CD14-positive monocyte (primary cell): Measurements from ENCODE around the gene CENPX. TPM values are rescaled to one million over a fixed set of nuclear protein-coding genes. Genes with fewer than 3 reads are reported as not detected.
A peak's percentile ranks its signal among the peaks of the same experiment; 100 is the strongest.

Experiments
- DNase-seq, 3 donors: peaks; one replicate each; pipeline ENCODE4 v3.0.0-alpha.2; 2011 to 2022
- H2AFZ ChIP-seq: 2 replicates; pipeline ENCODE4 v1.6.0; 2012; ENCODE audit warnings: mild to moderate bottlenecking, low read depth, low read length, inconsistent platforms; ENCODE audit not compliant: insufficient read depth, poor library complexity, severe bottlenecking
- H3K27ac ChIP-seq, 2 donors: 1 replicate in 1 of 2; 2 replicates in 1 of 2; pipeline ENCODE4 v1.5.1; 2012 to 2013; ENCODE audit warnings: low read length in 2 of 2, control low read depth in 1 of 2, inconsistent platforms in 1 of 2, low read depth in 1 of 2, mild to moderate bottlenecking in 1 of 2
- H3K27me3 ChIP-seq, 2 donors: one replicate each; pipeline versions ENCODE4 v1.6.0 to v1.6.1; 2011 to 2013; ENCODE audit warnings: low read length in 2 of 2; ENCODE audit not compliant: control insufficient read depth in 2 of 2, insufficient read depth in 2 of 2
- H3K36me3 ChIP-seq, 2 donors: replicated peaks in 1 of 2; 1 replicate in 1 of 2; 2 replicates in 1 of 2; pipeline versions ENCODE4 v1.5.1 to v1.6.1; 2012 to 2013; ENCODE audit warnings: low read length in 2 of 2, control low read depth in 1 of 2, inconsistent platforms in 1 of 2, mild to moderate bottlenecking in 1 of 2; ENCODE audit not compliant: insufficient read depth in 2 of 2, control insufficient read depth in 1 of 2
- H3K4me1 ChIP-seq, 2 donors: 1 replicate in 1 of 2; 2 replicates in 1 of 2; pipeline versions ENCODE4 v1.5.1 to v1.6.1; 2012 to 2013; ENCODE audit warnings: low read length in 2 of 2, control low read depth in 1 of 2, inconsistent platforms in 1 of 2, mild to moderate bottlenecking in 1 of 2, moderate library complexity in 1 of 2; ENCODE audit not compliant: insufficient read depth in 2 of 2, control insufficient read depth in 1 of 2
- H3K4me2 ChIP-seq: replicated peaks from 2 replicates; pipeline ENCODE3; 2012; ENCODE audit warnings: low read length, moderate library complexity, mild to moderate bottlenecking; ENCODE audit not compliant: poor library complexity, severe bottlenecking; ENCODE audit errors: extremely low read depth
- H3K4me3 ChIP-seq, 3 experiments: fragments of 200-600 bp in 1 of 3; sonication (generic) in 1 of 3; replicated peaks in 1 of 3; 1 replicate in 2 of 3; 2 replicates in 1 of 3; pipeline ENCODE4 v1.5.1; 2011 to 2013; ENCODE audit warnings: low read length in 3 of 3, mild to moderate bottlenecking in 3 of 3, control low read depth in 2 of 3, low read depth in 2 of 3, inconsistent platforms in 1 of 3, moderate library complexity in 1 of 3
- H3K79me2 ChIP-seq: 2 replicates; pipeline ENCODE4 v1.6.0; 2012; ENCODE audit warnings: mild to moderate bottlenecking, control low read depth, inconsistent platforms, low read length, moderate library complexity; ENCODE audit not compliant: insufficient read depth
- H3K9ac ChIP-seq: 2 replicates; pipeline ENCODE4 v1.6.0; 2017; ENCODE audit warnings: low read length, mild to moderate bottlenecking; ENCODE audit not compliant: insufficient read depth, poor library complexity, severe bottlenecking
- H3K9me3 ChIP-seq, 2 donors: replicated peaks in 1 of 2; 1 replicate in 1 of 2; 2 replicates in 1 of 2; pipeline versions ENCODE4 v1.5.1 to v1.6.1; 2012 to 2013; ENCODE audit warnings: low read length in 2 of 2, control low read depth in 1 of 2; ENCODE audit not compliant: control insufficient read depth in 1 of 2, insufficient read depth in 1 of 2
- H4K20me1 ChIP-seq: 2 replicates; pipeline ENCODE4 v1.6.0; 2012; ENCODE audit warnings: mild to moderate bottlenecking, low read length, control low read depth, moderate library complexity; ENCODE audit not compliant: insufficient read depth
- H3K27ac Mint-ChIP-seq, 7 donors: one replicate each; pipeline ENCODE4 v1.8.0; 2020; ENCODE audit warnings: mild to moderate bottlenecking in 7 of 7, mixed read lengths in 7 of 7, moderate library complexity in 6 of 7, inconsistent platforms in 2 of 7
- H3K27me3 Mint-ChIP-seq, 3 donors: one replicate each; pipeline ENCODE4 v1.8.0; 2021 to 2022; ENCODE audit warnings: low read depth in 3 of 3, mild to moderate bottlenecking in 3 of 3, mixed read lengths in 3 of 3, moderate library complexity in 3 of 3, inconsistent platforms in 1 of 3
- H3K36me3 Mint-ChIP-seq, 2 donors: one replicate each; pipeline ENCODE4 v1.8.0; 2020; ENCODE audit warnings: mixed read lengths in 2 of 2, inconsistent platforms in 1 of 2, mild to moderate bottlenecking in 1 of 2
- H3K4me1 Mint-ChIP-seq: one replicate; pipeline ENCODE4 v1.8.0; 2020; ENCODE audit warnings: mild to moderate bottlenecking, mixed read lengths
- H3K4me3 Mint-ChIP-seq, 2 donors: one replicate each; pipeline ENCODE4 v1.8.0; 2020; ENCODE audit warnings: mild to moderate bottlenecking in 2 of 2, mixed read lengths in 2 of 2, moderate library complexity in 1 of 2
- H3K9me3 Mint-ChIP-seq, 7 donors: one replicate each; pipeline ENCODE4 v1.8.0; 2020 to 2022; ENCODE audit warnings: mixed read lengths in 7 of 7, mild to moderate bottlenecking in 6 of 7, moderate library complexity in 6 of 7, inconsistent platforms in 2 of 7
- WGBS: methylation state at CpG from one replicate; pipeline ENCODE4 v1.1.5; 2013; ENCODE audit warnings: missing lambda C conversion rate; ENCODE audit not compliant: insufficient coverage; 5-methylcytosine and 5-hydroxymethylcytosine counted together
- intact Hi-C, 2 donors: fragments of 100-400 bp; cut with micrococcal nuclease; formaldehyde crosslinking; loops; one replicate each; pipeline versions ENCODE4 v1.15.0 to v1.15.1; 2023
- polyA plus RNA-seq, 3 donors: library from polyadenylated mRNA; depleted of rRNA in 1 of 3; unstranded in 2 of 3; stranded (reverse) in 1 of 3; fragments of 300-500 nt in 2 of 3; fragments of >200 nt in 1 of 3; fragmentation: Illumina TruSeq in 2 of 3; gene quantifications; 1 replicate in 2 of 3; 2 replicates in 1 of 3; pipeline ENCODE4 v1.2.3, GENCODE V29; 2012 to 2021
- TF ChIP-seq, protein P1 (sequence below): fragments of 200-600 bp; IDR thresholded peaks from one replicate; pipeline ENCODE4 v1.8.0; 2022; ENCODE audit warnings: antibody characterized with exemption, mild to moderate bottlenecking

Gene CENPX
- polyA plus RNA-seq, 3 donors: 47.7 to 57.0 (median 55.9) TPM

DNA sequence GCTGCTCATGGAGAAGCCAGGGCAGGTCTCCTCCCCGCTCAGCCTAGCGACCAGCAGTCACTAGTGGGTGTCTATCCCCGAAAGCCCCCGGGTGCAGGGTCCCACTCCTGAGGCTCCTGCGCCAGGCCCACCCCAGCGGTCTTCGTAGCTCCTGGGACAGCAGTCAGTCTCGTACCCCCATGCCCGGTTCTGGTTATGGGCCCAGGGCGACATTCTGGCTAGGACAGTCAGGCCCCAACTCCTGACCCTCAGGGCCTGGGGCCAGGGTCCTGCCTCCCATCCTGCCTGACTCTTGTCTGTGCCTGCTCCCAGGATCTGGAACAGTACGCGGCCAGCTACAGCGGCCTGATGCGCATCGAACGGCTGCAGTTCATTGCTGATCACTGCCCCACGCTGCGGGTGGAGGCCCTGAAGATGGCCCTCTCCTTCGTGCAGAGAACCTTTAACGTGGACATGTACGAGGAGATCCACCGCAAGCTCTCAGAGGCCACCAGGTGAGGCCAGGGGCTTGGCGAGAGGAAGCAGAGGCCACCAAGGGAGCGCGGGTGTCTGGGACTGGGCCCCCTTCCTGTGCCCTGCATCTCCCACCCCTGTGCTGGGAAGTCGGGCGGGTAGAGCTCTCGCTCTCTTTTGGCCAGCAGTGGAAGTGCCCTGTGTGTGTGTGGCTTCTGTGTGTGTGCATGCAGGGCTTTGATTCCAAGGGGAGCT lies 31.0 kb upstream of the CENPX start:
- H3K27ac Mint-ChIP-seq: peak overlapping the region in 1 of 7 donors; percentile 5
- H3K4me3 Mint-ChIP-seq: no peak overlapping the region
- H3K27me3 Mint-ChIP-seq: no peaks in the 10 kb centered on the region
- no peaks in the 10 kb centered on the region for H3K9me3 ChIP-seq
- peaks cover 24 to 66% of the 10 kb centered on the region in 2 donors for H3K36me3 Mint-ChIP-seq
- peaks cover 20 to 29% of the 10 kb centered on the region in 2 donors for H3K4me1 ChIP-seq
- DNase-seq: no peak
- intact Hi-C loops: loop anchor here in 1 of 2 donors (5.0 kb wide), 1 partner anchor 44 kb away; the partner anchor contains the start of gene FASN
- H3K27ac ChIP-seq: no peak overlapping the region
- TF ChIP-seq, protein P1, sequence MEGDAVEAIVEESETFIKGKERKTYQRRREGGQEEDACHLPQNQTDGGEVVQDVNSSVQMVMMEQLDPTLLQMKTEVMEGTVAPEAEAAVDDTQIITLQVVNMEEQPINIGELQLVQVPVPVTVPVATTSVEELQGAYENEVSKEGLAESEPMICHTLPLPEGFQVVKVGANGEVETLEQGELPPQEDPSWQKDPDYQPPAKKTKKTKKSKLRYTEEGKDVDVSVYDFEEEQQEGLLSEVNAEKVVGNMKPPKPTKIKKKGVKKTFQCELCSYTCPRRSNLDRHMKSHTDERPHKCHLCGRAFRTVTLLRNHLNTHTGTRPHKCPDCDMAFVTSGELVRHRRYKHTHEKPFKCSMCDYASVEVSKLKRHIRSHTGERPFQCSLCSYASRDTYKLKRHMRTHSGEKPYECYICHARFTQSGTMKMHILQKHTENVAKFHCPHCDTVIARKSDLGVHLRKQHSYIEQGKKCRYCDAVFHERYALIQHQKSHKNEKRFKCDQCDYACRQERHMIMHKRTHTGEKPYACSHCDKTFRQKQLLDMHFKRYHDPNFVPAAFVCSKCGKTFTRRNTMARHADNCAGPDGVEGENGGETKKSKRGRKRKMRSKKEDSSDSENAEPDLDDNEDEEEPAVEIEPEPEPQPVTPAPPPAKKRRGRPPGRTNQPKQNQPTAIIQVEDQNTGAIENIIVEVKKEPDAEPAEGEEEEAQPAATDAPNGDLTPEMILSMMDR: no peak
- H3K36me3 ChIP-seq: peaks cover 55 to 64% of the 10 kb centered on the region in 2 donors
- H3K4me3 ChIP-seq: no peak overlapping the region
- no peak overlapping the region for H2AFZ ChIP-seq
- H3K4me1 Mint-ChIP-seq: peaks cover 19% of the 10 kb centered on the region
- peaks cover 23% of the 10 kb centered on the region for H4K20me1 ChIP-seq
- 98% methylated on average over 23 of the region's 28 CpGs for whole genome bisulfite sequencing
- H3K9ac ChIP-seq: no peak overlapping the region
- no peaks in the 10 kb centered on the region for H3K9me3 Mint-ChIP-seq
- H3K79me2 ChIP-seq: peaks cover 24% of the 10 kb centered on the region
- H3K4me2 ChIP-seq: no peak overlapping the region
- H3K27me3 ChIP-seq: no peaks in the 10 kb centered on the region

- DNase-seq: no peak
- Histone ChIP-seq H3K9ac (no peak overlapping the region), H3K4me2 (peak overlapping the region; percentile 97), H3K36me3 (peaks cover 52 to 63% of the 10 kb centered on the region in 2 donors), H4K20me1 (peaks cover 23% of the 10 kb centered on the region), H3K27ac (no peak overlapping the region), H3K9me3 (no peaks in the 10 kb centered on the region), H3K79me2 (peaks cover 24% of the 10 kb centered on the region), H3K27me3 (no peaks in the 10 kb centered on the region), H3K4me1 (peaks cover 20 to 29% of the 10 kb centered on the region in 2 donors), H3K4me3 (peak overlapping the region in 1 of 3 experiments; percentile 88), H2AFZ (no peak overlapping the region)
- intact Hi-C loops: loop anchor here in 1 of 2 donors (5.0 kb wide), 1 partner anchor 44 kb away; the partner anchor contains the start of gene FASN
- peak overlapping the region in 1 of 7 donors; percentile 18 for H3K27ac Mint-ChIP-seq
- 97% methylated on average over 19 of the region's 19 CpGs for WGBS
- H3K36me3 Mint-ChIP-seq: peaks cover 23 to 64% of the 10 kb centered on the region in 2 donors
- no peaks in the 10 kb centered on the region for H3K27me3 Mint-ChIP-seq
- H3K4me1 Mint-ChIP-seq: peaks cover 19% of the 10 kb centered on the region
- peak overlapping the region; percentile 76 to 85 for H3K4me3 Mint-ChIP-seq
- TF ChIP-seq, protein P1: no peak
- no peaks in the 10 kb centered on the region for H3K9me3 Mint-ChIP-seq
Observed at GRCh38 chr17:82053130-82053529, 30.5 kb upstream of the CENPX start.
